ENCODE measurements around the gene USH2A.

USH2A gene

DNA sequence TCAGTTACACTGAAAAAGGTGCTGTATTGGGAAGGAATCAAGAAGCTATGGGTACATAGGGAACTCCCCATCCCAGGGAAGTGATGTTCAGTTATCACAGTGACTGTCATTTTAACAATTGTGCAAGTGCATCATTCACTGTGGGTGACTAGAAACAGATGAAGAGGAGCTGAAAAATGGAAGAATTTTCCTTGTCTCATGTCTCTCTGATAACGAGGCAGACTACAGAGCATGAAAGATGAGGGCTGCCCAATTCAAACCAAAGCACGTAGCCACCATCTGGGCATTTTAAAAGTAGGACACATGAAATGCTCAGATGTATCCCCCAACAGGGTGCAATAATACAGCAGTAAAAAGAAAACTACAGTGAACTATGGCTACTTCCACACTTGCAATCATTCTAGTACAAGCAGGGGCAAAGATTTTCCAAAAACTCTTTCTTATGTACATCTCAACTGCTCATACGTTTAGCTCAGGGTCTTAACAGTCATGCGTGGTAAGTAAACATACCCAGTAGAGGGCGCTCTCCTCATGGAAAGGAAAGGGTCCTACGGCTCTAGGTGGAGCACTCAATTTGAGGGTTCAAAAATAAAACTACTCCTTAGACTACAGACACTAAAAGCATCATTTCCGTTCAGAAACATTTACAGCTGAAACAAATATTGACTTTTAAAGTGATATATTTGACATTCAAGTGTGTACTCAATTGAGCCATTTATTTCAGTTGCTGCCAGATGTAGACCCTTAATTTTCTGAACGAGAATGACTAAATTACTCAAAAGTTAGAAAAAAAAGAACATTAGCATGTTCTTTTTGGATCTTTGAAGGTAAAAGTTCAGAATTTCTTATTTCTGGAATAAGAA lies 713.0 kb downstream of the USH2A start:
- no peaks in the 10 kb centered on the region for H3K36me3 ChIP-seq (ENCODE audit: insufficient read depth, low read length)
- no peaks in the 10 kb centered on the region for H3K79me2 ChIP-seq (ENCODE audit: insufficient read depth, low read length)
- no peak overlapping the region for H3K4me2 ChIP-seq (ENCODE audit: insufficient read depth, low read length)
- TF ChIP-seq EZH2 (IDR thresholded peaks at IDR 0.05; ENCODE audit: borderline replicate concordance, low read depth, low read length, severe bottlenecking): no peak
- TF ChIP-seq, protein P1, sequence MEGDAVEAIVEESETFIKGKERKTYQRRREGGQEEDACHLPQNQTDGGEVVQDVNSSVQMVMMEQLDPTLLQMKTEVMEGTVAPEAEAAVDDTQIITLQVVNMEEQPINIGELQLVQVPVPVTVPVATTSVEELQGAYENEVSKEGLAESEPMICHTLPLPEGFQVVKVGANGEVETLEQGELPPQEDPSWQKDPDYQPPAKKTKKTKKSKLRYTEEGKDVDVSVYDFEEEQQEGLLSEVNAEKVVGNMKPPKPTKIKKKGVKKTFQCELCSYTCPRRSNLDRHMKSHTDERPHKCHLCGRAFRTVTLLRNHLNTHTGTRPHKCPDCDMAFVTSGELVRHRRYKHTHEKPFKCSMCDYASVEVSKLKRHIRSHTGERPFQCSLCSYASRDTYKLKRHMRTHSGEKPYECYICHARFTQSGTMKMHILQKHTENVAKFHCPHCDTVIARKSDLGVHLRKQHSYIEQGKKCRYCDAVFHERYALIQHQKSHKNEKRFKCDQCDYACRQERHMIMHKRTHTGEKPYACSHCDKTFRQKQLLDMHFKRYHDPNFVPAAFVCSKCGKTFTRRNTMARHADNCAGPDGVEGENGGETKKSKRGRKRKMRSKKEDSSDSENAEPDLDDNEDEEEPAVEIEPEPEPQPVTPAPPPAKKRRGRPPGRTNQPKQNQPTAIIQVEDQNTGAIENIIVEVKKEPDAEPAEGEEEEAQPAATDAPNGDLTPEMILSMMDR (IDR thresholded peaks at IDR 0.05; ENCODE audit: borderline replicate concordance, extremely low read depth, low read length, poor library complexity, severe bottlenecking): peak; percentile 65
- no peak overlapping the region for H3K4me3 ChIP-seq (ENCODE audit: low read depth in 1 of 2, low read length in 2 of 2)
- DNase-seq: peak; percentile 10
- no peaks in the 10 kb centered on the region for H3K9me3 ChIP-seq (ENCODE audit: insufficient read depth, low read length, severe bottlenecking)
- no peak overlapping the region for H3K27ac ChIP-seq (ENCODE audit: low read length)
- H3K4me1 ChIP-seq (ENCODE audit: insufficient read depth, low read length): no peaks in the 10 kb centered on the region
- H2AFZ ChIP-seq (ENCODE audit: low read depth, low read length): no peak overlapping the region
- H3K27me3 ChIP-seq (ENCODE audit: insufficient read depth, low read length, poor library complexity): no peaks in the 10 kb centered on the region
- ATAC-seq (ENCODE audit: insufficient read depth, low read depth): no peak
- H3K9ac ChIP-seq (ENCODE audit: low read depth, low read length): no peak overlapping the region
- H4K20me1 ChIP-seq (ENCODE audit: insufficient read depth, low read length): no peaks in the 10 kb centered on the region

DNA sequence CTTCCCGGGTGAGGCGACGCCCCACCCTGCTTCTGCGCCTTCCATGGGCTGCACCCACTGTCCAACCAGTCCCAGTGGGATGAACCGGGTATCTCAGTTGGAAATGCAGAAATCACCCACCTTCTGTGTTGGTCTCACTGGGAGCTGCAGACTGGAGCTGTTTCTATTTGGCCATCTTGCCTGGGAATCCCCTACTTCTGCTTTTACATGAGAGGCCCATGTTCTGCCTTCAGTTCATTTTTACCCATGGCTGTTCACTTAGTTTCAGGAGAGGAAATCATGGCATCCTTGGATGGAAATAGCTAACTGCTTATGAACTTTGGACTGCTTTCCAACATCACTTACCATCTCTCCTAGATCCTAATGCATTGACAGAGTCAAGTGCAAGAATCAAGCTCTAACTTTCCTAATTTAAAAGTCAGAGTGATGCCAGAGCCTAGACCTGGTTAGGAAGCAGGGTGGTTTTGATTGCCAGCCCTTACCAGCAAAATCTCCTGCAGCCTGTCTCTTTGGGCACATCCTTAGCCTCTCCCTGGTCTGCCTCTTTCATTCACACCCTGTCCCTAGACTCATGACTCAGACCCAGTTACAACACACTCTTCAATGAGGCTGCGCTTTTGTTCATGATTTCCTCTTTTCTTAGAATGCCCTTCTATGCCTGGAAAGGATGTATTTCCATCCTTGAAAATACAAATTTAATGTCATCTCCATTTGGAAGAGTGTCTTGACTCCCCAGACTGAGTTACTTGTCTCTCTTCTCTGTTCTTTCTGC lies 719.0 kb downstream of the USH2A start:
- Histone ChIP-seq H3K9ac (ENCODE audit: low read depth, low read length) (no peak overlapping the region), H3K4me2 (ENCODE audit: insufficient read depth, low read length) (no peak overlapping the region), H3K4me3 (ENCODE audit: low read depth in 1 of 2, low read length in 2 of 2) (no peak overlapping the region), H3K27me3 (ENCODE audit: insufficient read depth, low read length, poor library complexity) (no peaks in the 10 kb centered on the region), H3K4me1 (ENCODE audit: insufficient read depth, low read length) (no peaks in the 10 kb centered on the region), H4K20me1 (ENCODE audit: insufficient read depth, low read length) (no peaks in the 10 kb centered on the region), H3K79me2 (ENCODE audit: insufficient read depth, low read length) (no peaks in the 10 kb centered on the region), H3K9me3 (ENCODE audit: insufficient read depth, low read length, severe bottlenecking) (no peaks in the 10 kb centered on the region), H2AFZ (ENCODE audit: low read depth, low read length) (no peak overlapping the region), H3K36me3 (ENCODE audit: insufficient read depth, low read length) (no peaks in the 10 kb centered on the region), H3K27ac (ENCODE audit: low read length) (no peak overlapping the region)
- no peak for DNase-seq
- ATAC-seq (ENCODE audit: insufficient read depth, low read depth): no peak
- TF ChIP-seq, protein P1 (IDR thresholded peaks at IDR 0.05; ENCODE audit: borderline replicate concordance, extremely low read depth, low read length, poor library complexity, severe bottlenecking): no peak
- no peak for TF ChIP-seq EZH2 (IDR thresholded peaks at IDR 0.05; ENCODE audit: borderline replicate concordance, low read depth, low read length, severe bottlenecking)

DNA sequence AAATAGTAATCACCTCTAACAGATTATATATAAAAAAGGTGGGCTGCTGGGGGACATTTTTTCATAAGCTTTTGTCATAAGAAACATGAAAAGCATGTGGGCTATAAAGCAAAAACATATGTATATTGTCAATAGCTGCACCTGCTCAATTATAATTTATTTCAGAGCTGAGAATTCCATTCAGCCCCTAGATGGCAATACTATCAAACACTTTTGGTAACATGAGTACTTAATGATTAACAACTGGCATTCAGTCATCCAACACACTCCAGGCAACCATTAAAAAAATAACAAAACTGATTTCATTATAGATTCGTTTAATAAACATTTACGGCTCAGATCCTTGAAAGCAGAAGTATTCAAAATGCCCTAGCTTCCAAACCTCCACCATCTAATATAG lies 741.0 kb downstream of the USH2A start:
- Histone ChIP-seq H3K4me2 (ENCODE audit: insufficient read depth, low read length) (no peak overlapping the region), H2AFZ (ENCODE audit: low read depth, low read length) (no peak overlapping the region), H3K36me3 (ENCODE audit: insufficient read depth, low read length) (no peaks in the 10 kb centered on the region), H3K4me1 (ENCODE audit: insufficient read depth, low read length) (no peaks in the 10 kb centered on the region), H3K27ac (ENCODE audit: low read length) (no peak overlapping the region), H3K79me2 (ENCODE audit: insufficient read depth, low read length) (no peaks in the 10 kb centered on the region), H3K27me3 (ENCODE audit: insufficient read depth, low read length, poor library complexity) (no peaks in the 10 kb centered on the region), H3K9ac (ENCODE audit: low read depth, low read length) (no peak overlapping the region), H3K4me3 (ENCODE audit: low read depth in 1 of 2, low read length in 2 of 2) (no peak overlapping the region), H4K20me1 (ENCODE audit: insufficient read depth, low read length) (no peaks in the 10 kb centered on the region), H3K9me3 (ENCODE audit: insufficient read depth, low read length, severe bottlenecking) (no peaks in the 10 kb centered on the region)
- ATAC-seq (ENCODE audit: insufficient read depth, low read depth): no peak
- no peak for DNase-seq
- TF ChIP-seq, protein P1 (IDR thresholded peaks at IDR 0.05; ENCODE audit: borderline replicate concordance, extremely low read depth, low read length, poor library complexity, severe bottlenecking): peak; percentile 16
- TF ChIP-seq EZH2 (IDR thresholded peaks at IDR 0.05; ENCODE audit: borderline replicate concordance, low read depth, low read length, severe bottlenecking): no peak

Data from DND-41 (cell line).